Hepatocyte (in vitro differentiated cells): Measurements from ENCODE around the gene SLC7A4. TPM values are rescaled to one million over a fixed set of nuclear protein-coding genes. Genes with fewer than 3 reads are reported as not detected.
A peak's percentile ranks its signal among the peaks of the same experiment; 100 is the strongest.

Source experiments
- DNase-seq: peaks from one replicate; pipeline ENCODE4 v3.0.0-alpha.2; 2016; ENCODE audit warnings: low spot score
- H2AFZ ChIP-seq: fragments of 200-600 bp; sonication (generic); 2 replicates; pipeline ENCODE4 v1.6.0; 2016; ENCODE audit warnings: antibody characterized with exemption, mild to moderate bottlenecking
- H3K27ac ChIP-seq: fragments of 200-600 bp; sonication (generic); 2 replicates; pipeline ENCODE4 v1.5.1; 2016; ENCODE audit warnings: mild to moderate bottlenecking
- H3K27me3 ChIP-seq: fragments of 200-600 bp; sonication (generic); 2 replicates; pipeline ENCODE4 v1.6.1; 2016
- H3K36me3 ChIP-seq: fragments of 200-600 bp; sonication (generic); replicated peaks from 2 replicates; pipeline ENCODE4 v1.5.1; 2016; ENCODE audit warnings: low read depth; ENCODE audit not compliant: insufficient read depth
- H3K4me1 ChIP-seq: fragments of 200-600 bp; sonication (generic); 2 replicates; pipeline ENCODE4 v1.5.1; 2016; ENCODE audit warnings: mild to moderate bottlenecking, moderate library complexity; ENCODE audit not compliant: insufficient read depth
- H3K4me2 ChIP-seq: fragments of 200-600 bp; sonication (generic); 2 replicates; pipeline ENCODE4 v1.6.0; 2016
- H3K4me3 ChIP-seq: fragments of 200-600 bp; sonication (generic); 2 replicates; pipeline ENCODE4 v1.5.1; 2016; ENCODE audit warnings: mild to moderate bottlenecking
- H3K79me2 ChIP-seq: fragments of 200-600 bp; sonication (generic); 2 replicates; pipeline ENCODE4 v1.6.0; 2017; ENCODE audit warnings: mild to moderate bottlenecking
- H3K9me2 ChIP-seq: fragments of 200-600 bp; sonication (generic); replicated peaks from 2 replicates; pipeline ENCODE4 v1.6.0; 2017; ENCODE audit warnings: mild to moderate bottlenecking; ENCODE audit not compliant: insufficient read depth
- H3K9me3 ChIP-seq: fragments of 200-600 bp; sonication (generic); 2 replicates; pipeline ENCODE4 v1.5.1; 2016; ENCODE audit warnings: low read depth, mild to moderate bottlenecking
- H4K20me1 ChIP-seq: fragments of 200-600 bp; sonication (generic); 2 replicates; pipeline ENCODE4 v1.6.0; 2016; ENCODE audit warnings: mild to moderate bottlenecking; ENCODE audit not compliant: insufficient read depth, poor library complexity, severe bottlenecking
- CTCF ChIP-seq: fragments of 200-600 bp; sonication (generic); IDR thresholded peaks from 2 replicates; pipeline ENCODE4 v1.5.1; 2016; ENCODE audit warnings: antibody characterized with exemption, mild to moderate bottlenecking; ENCODE audit not compliant: poor library complexity
- EZH2 ChIP-seq: fragments of 200-600 bp; sonication (generic); IDR thresholded peaks from 2 replicates; pipeline ENCODE4 v1.6.1; 2016; ENCODE audit warnings: antibody characterized with exemption, mild to moderate bottlenecking, borderline replicate concordance
- EZH2phosphoT487 ChIP-seq: fragments of 200-600 bp; sonication (generic); IDR thresholded peaks from one replicate; pipeline ENCODE4 v1.6.1; 2018; ENCODE audit warnings: antibody characterized with exemption, mild to moderate bottlenecking, low read depth, moderate library complexity; ENCODE audit not compliant: unreplicated experiment, severe bottlenecking
- WGBS: methylation state at CpG from one replicate; pipeline ENCODE4 v1.1.6; 2016; ENCODE audit warnings: low lambda C conversion rate; ENCODE audit errors: missing lambda C conversion rate; 5-methylcytosine and 5-hydroxymethylcytosine counted together
- microRNA counts: library from miRNA; unstranded; fragments of <30 nt; microRNA quantifications from one replicate; lab custom pipeline; 2017
- microRNA-seq: library from miRNA; unstranded; fragments of <30 nt; microRNA quantifications from one replicate; pipeline ENCODE4, GENCODE V29; 2017
- polyA plus RNA-seq: library from polyadenylated mRNA; unstranded; fragments of >200 nt; fragmentation: Nextera tagmentation; extraction: Ambion mirVana; gene quantifications from 2 replicates; pipeline ENCODE4 v1.2.1, GENCODE V29; 2016
- small RNA-seq: library from RNA; depleted of rRNA; stranded (forward); fragments of <200 nt; gene quantifications from one replicate; pipeline ENCODE3, GENCODE V24; 2014
- total RNA-seq: library from RNA; depleted of rRNA; stranded (reverse); fragments of >200 nt; gene quantifications from 2 replicates; pipeline ENCODE4 v1.2.3, GENCODE V29; 2014

SLC7A4 gene
- total and polyA plus RNA-seq, 2 experiments from 2014 or later: 140 to 494 TPM

- H3K4me1 ChIP-seq: peaks cover 23% of the 10 kb centered on the region
- no peaks in the 10 kb centered on the region for H3K36me3 ChIP-seq
- H2AFZ ChIP-seq: no peak overlapping the region
- no peaks in the 10 kb centered on the region for H3K27me3 ChIP-seq
- H3K4me2 ChIP-seq: peak overlapping the region; percentile 57
- H3K27ac ChIP-seq: no peak overlapping the region
- peaks cover 18% of the 10 kb centered on the region for H3K79me2 ChIP-seq
- H3K9me3 ChIP-seq: no peaks in the 10 kb centered on the region
- H3K4me3 ChIP-seq: no peak overlapping the region
- H3K9me2 ChIP-seq: no peaks in the 10 kb centered on the region
- 56% methylated on average over 13 of the region's 13 CpGs for WGBS
- DNase-seq: no peak
- H4K20me1 ChIP-seq: no peaks in the 10 kb centered on the region
- TF ChIP-seq EZH2: no peak
- no peak for TF ChIP-seq CTCF
- TF ChIP-seq EZH2phosphoT487: no peak
Observed at GRCh38 chr22:20979940-20980453, 52.4 kb downstream of the SLC7A4 start.

- DNase-seq: peak; percentile 91
- peaks cover 23% of the 10 kb centered on the region for H3K4me1 ChIP-seq
- peak overlapping the region; percentile 57 for H3K4me2 ChIP-seq
- TF ChIP-seq CTCF (no peak), EZH2 (no peak), EZH2phosphoT487 (no peak)
- no peaks in the 10 kb centered on the region for H3K9me3 ChIP-seq
- peaks cover 18% of the 10 kb centered on the region for H3K79me2 ChIP-seq
- no peaks in the 10 kb centered on the region for H3K9me2 ChIP-seq
- 19% methylated on average over 35 of the region's 39 CpGs for WGBS
- no peaks in the 10 kb centered on the region for H3K27me3 ChIP-seq
- H2AFZ ChIP-seq: no peak overlapping the region
- H3K4me3 ChIP-seq: no peak overlapping the region
- no peaks in the 10 kb centered on the region for H4K20me1 ChIP-seq
- H3K36me3 ChIP-seq: no peaks in the 10 kb centered on the region
- no peak overlapping the region for H3K27ac ChIP-seq
Observed at GRCh38 chr22:20979243-20979809, 53.0 kb downstream of the SLC7A4 start.

MicroRNAs encoded within 50 kb of the gene (microRNA counts, 767-probe panel; counts per million panel counts)
- not detected for microRNA hsa-miR-649 (lab: Ali Mortazavi, UCI)

Small RNA genes lying within 50 kb of the gene (microRNA-seq; reads per million reads assigned to microRNA genes)
- gene MIR649: not detected

Small RNA genes lying within 50 kb of the gene (small RNA-seq; reads per million reads assigned to genes)
- not detected for gene MIR649

Other genes with a start within 250 kb of the SLC7A4 start
- gene PI4KA, start 173.8 kb downstream of the SLC7A4 start, total RNA-seq: 59.1 and 62.2 TPM in 2 replicates
- 75.7 and 80.5 TPM in 2 replicates for gene PI4KA, start 173.8 kb downstream of the SLC7A4 start, polyA plus RNA-seq
- 14.5 and 15.7 TPM in 2 replicates for gene SNAP29, start 173.6 kb downstream of the SLC7A4 start, total RNA-seq
- 34.3 and 41.0 TPM in 2 replicates for gene SNAP29, start 173.6 kb downstream of the SLC7A4 start, polyA plus RNA-seq
- gene CRKL, start 115.2 kb downstream of the SLC7A4 start, total RNA-seq: 46.5 and 49.2 TPM in 2 replicates
- 30.7 and 31.8 TPM in 2 replicates for gene CRKL, start 115.2 kb downstream of the SLC7A4 start, polyA plus RNA-seq
- 1.3 and 3.1 TPM in 2 replicates for gene AIFM3, start 65.3 kb downstream of the SLC7A4 start, total RNA-seq
- 1.7 and 2.1 TPM in 2 replicates for gene AIFM3, start 65.3 kb downstream of the SLC7A4 start, polyA plus RNA-seq
- gene LZTR1, start 50.3 kb downstream of the SLC7A4 start, total RNA-seq: 28.1 and 41.3 TPM in 2 replicates
- gene LZTR1, start 50.3 kb downstream of the SLC7A4 start, polyA plus RNA-seq: 50.4 and 65.4 TPM in 2 replicates
- 26.2 and 38.4 TPM in 2 replicates for gene THAP7, start 30.4 kb downstream of the SLC7A4 start, total RNA-seq
- gene THAP7, start 30.4 kb downstream of the SLC7A4 start, polyA plus RNA-seq: 40.5 and 41.2 TPM in 2 replicates
- 3.3 and 14.4 TPM in 2 replicates for gene P2RX6, start 17.4 kb downstream of the SLC7A4 start, total RNA-seq
- gene P2RX6, start 17.4 kb downstream of the SLC7A4 start, polyA plus RNA-seq: 8.0 and 12.9 TPM in 2 replicates
- 0.20 TPM in 1 of 2 replicates, not detected in the other for gene LRRC74B, start 13.4 kb upstream of the SLC7A4 start, total RNA-seq
- 0.51 and 0.52 TPM in 2 replicates for gene LRRC74B, start 13.4 kb upstream of the SLC7A4 start, polyA plus RNA-seq